SK-N-SH treated with all-trans-retinoic acid at 6 μM for 48 hours (cell line): Measurements from ENCODE around the gene HEPHL1.

Source experiments
- ATAC-seq: fragments of 200-7000 bp; cut with Tn5 transposase; 3 replicates; pipeline ENCODE4 v1.9.1; 2020; ENCODE audit warnings: mild to moderate bottlenecking, moderate library complexity
- ARNTL ChIP-seq: fragments of 450-650 bp; formaldehyde crosslinking; IDR thresholded peaks from 2 replicates; pipeline ENCODE4 v1.5.0; 2020; ENCODE audit warnings: low read depth, mild to moderate bottlenecking, moderate library complexity, borderline replicate concordance
- BACH2 ChIP-seq: fragments of 250-450 bp; sonication (Bioruptor Pico); IDR thresholded peaks from 2 replicates; pipeline ENCODE4 v1.9.0; 2021; ENCODE audit warnings: mild to moderate bottlenecking, borderline replicate concordance
- CREB5 ChIP-seq: fragments of 250-450 bp; sonication (Bioruptor Pico); IDR thresholded peaks from 2 replicates; pipeline ENCODE4 v1.5.1; 2020; ENCODE audit warnings: low read depth, mild to moderate bottlenecking, moderate library complexity
- CSDC2 ChIP-seq: fragments of 250-450 bp; sonication (Bioruptor Pico); IDR thresholded peaks from 2 replicates; pipeline ENCODE4 v1.5.0; 2020; ENCODE audit warnings: mild to moderate bottlenecking, moderate library complexity
- ESRRG ChIP-seq: fragments of 250-450 bp; sonication (Bioruptor Pico); IDR thresholded peaks from 2 replicates; pipeline ENCODE4 v1.6.1; 2021; ENCODE audit warnings: mild to moderate bottlenecking
- GLIS3 ChIP-seq: fragments of 250-450 bp; sonication (Bioruptor Pico); IDR thresholded peaks from 2 replicates; pipeline ENCODE4 v1.5.0; 2020; ENCODE audit warnings: mild to moderate bottlenecking, moderate library complexity
- ISL1 ChIP-seq: fragments of 250-450 bp; sonication (Bioruptor Pico); IDR thresholded peaks from 2 replicates; pipeline ENCODE4 v2.1.2; 2022; ENCODE audit warnings: mild to moderate bottlenecking, moderate library complexity
- OSR1 ChIP-seq: fragments of 250-450 bp; sonication (Bioruptor Pico); IDR thresholded peaks from 2 replicates; pipeline ENCODE4 v1.8.0; 2022; ENCODE audit warnings: moderate library complexity, mild to moderate bottlenecking, inconsistent platforms
- PPARA ChIP-seq: fragments of 250-450 bp; sonication (Bioruptor Pico); IDR thresholded peaks from 2 replicates; pipeline ENCODE4 v1.5.0; 2020; ENCODE audit warnings: mild to moderate bottlenecking, borderline replicate concordance
- RARB ChIP-seq: fragments of 250-450 bp; sonication (Bioruptor Pico); IDR thresholded peaks from 2 replicates; pipeline ENCODE4 v1.8.0; 2021; ENCODE audit warnings: mild to moderate bottlenecking, moderate library complexity
- SNAI2 ChIP-seq: fragments of 250-450 bp; sonication (Bioruptor Pico); IDR thresholded peaks from 2 replicates; pipeline ENCODE4 v1.5.0; 2020; ENCODE audit warnings: mild to moderate bottlenecking, moderate library complexity
- TSHZ2 ChIP-seq: fragments of 250-450 bp; sonication (Bioruptor Pico); IDR thresholded peaks from 2 replicates; pipeline ENCODE4 v1.5.0; 2020; ENCODE audit warnings: mild to moderate bottlenecking, moderate library complexity
- ZC3H10 ChIP-seq: fragments of 250-450 bp; sonication (Bioruptor Pico); IDR thresholded peaks from 2 replicates; pipeline ENCODE4 v1.5.1; 2021; ENCODE audit warnings: mild to moderate bottlenecking, moderate library complexity
- ZFP3 ChIP-seq: fragments of 250-450 bp; sonication (Bioruptor Pico); IDR thresholded peaks from 2 replicates; pipeline ENCODE4 v1.5.0; 2020; ENCODE audit warnings: mild to moderate bottlenecking, moderate library complexity
- ZFP30 ChIP-seq: fragments of 450-650 bp; formaldehyde crosslinking; IDR thresholded peaks from 2 replicates; pipeline ENCODE4 v1.5.0; 2022; ENCODE audit warnings: mild to moderate bottlenecking, moderate library complexity
- ZNF565 ChIP-seq: fragments of 450-650 bp; formaldehyde crosslinking; conservative IDR thresholded peaks from 2 replicates; pipeline ENCODE4 v1.5.0; 2020; ENCODE audit warnings: low read depth, mild to moderate bottlenecking, moderate library complexity
- ZNF8 ChIP-seq: fragments of 450-650 bp; formaldehyde crosslinking; IDR thresholded peaks from 2 replicates; pipeline ENCODE4 v1.5.0; 2020; ENCODE audit warnings: mild to moderate bottlenecking, moderate library complexity
- TF ChIP-seq, protein P1 (sequence below): fragments of 250-450 bp; sonication (Bioruptor Pico); IDR thresholded peaks from 2 replicates; pipeline ENCODE4 v1.8.0; 2021; ENCODE audit warnings: low read depth, mild to moderate bottlenecking, moderate library complexity, borderline replicate concordance
- TF ChIP-seq, protein P2 (sequence below): fragments of 250-450 bp; sonication (Bioruptor Pico); IDR thresholded peaks from 2 replicates; pipeline ENCODE4 v1.8.0; 2020; ENCODE audit warnings: mild to moderate bottlenecking, moderate library complexity, borderline replicate concordance
- TF ChIP-seq, protein P3 (sequence below): fragments of 250-450 bp; sonication (Bioruptor Pico); IDR thresholded peaks from 2 replicates; pipeline ENCODE4 v1.5.1; 2021; ENCODE audit warnings: mild to moderate bottlenecking, moderate library complexity

The HEPHL1 gene

DNA sequence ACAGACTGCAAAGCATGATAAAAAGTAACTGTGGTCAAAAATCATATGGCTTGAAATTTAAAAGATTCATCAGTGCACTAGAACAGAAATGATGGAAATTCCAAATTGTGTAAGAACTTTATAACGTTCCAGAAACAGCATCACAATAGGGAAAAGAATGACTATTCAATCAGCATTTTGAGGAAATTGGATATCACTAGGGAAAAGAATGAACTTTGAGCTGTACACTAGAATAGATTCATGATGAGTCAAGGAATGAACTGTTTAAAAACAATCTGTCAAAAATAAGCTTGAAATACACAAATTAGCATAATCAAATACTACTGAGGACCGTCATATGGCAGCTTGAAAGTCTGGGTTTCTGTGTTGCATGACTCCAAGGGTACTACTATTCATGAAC, 20.5 kb upstream of the HEPHL1 start (continued):
- TF ChIP-seq TSHZ2 (CRISPR knock-in tag) (no peak), ZNF565 (CRISPR knock-in tag) (no peak), ZFP30 (no peak), ZFP3 (CRISPR knock-in tag) (no peak), CSDC2 (CRISPR knock-in tag) (no peak), ISL1 (no peak)
- TF ChIP-seq, protein P1, sequence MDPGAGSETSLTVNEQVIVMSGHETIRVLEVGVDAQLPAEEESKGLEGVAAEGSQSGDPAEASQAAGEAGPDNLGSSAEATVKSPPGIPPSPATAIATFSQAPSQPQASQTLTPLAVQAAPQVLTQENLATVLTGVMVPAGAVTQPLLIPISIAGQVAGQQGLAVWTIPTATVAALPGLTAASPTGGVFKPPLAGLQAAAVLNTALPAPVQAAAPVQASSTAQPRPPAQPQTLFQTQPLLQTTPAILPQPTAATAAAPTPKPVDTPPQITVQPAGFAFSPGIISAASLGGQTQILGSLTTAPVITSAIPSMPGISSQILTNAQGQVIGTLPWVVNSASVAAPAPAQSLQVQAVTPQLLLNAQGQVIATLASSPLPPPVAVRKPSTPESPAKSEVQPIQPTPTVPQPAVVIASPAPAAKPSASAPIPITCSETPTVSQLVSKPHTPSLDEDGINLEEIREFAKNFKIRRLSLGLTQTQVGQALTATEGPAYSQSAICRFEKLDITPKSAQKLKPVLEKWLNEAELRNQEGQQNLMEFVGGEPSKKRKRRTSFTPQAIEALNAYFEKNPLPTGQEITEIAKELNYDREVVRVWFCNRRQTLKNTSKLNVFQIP: no peak
- TF ChIP-seq, protein P2, sequence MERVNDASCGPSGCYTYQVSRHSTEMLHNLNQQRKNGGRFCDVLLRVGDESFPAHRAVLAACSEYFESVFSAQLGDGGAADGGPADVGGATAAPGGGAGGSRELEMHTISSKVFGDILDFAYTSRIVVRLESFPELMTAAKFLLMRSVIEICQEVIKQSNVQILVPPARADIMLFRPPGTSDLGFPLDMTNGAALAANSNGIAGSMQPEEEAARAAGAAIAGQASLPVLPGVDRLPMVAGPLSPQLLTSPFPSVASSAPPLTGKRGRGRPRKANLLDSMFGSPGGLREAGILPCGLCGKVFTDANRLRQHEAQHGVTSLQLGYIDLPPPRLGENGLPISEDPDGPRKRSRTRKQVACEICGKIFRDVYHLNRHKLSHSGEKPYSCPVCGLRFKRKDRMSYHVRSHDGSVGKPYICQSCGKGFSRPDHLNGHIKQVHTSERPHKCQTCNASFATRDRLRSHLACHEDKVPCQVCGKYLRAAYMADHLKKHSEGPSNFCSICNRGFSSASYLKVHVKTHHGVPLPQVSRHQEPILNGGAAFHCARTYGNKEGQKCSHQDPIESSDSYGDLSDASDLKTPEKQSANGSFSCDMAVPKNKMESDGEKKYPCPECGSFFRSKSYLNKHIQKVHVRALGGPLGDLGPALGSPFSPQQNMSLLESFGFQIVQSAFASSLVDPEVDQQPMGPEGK (CRISPR knock-in tag): no peak

DNA sequence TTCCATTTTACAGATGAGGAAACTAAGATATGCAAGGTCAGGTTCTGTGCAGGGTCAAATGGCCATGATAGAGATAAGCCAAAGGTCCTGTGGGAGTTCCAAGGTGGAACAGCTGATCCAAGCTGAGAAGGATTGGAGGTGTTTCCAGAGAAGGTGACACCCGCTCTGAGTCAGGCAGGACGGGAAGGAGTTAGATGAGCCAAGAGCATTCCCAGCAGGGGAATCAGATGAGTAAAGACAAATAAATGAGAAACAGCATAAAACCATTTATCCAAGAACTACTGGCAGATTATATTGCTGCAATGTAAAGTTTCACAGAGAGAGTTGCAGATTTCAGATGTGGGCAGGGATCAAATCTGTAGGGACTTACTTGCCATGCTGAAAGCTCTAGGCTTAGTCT, 18.9 kb upstream of the HEPHL1 start:
- ATAC-seq: no peak
- TF ChIP-seq TSHZ2 (CRISPR knock-in tag) (no peak), ISL1 (no peak), ZC3H10 (CRISPR knock-in tag) (no peak), ZFP30 (no peak), RARB (CRISPR knock-in tag) (no peak), PPARA (CRISPR knock-in tag) (no peak), ESRRG (CRISPR knock-in tag) (no peak), ZNF8 (CRISPR knock-in tag) (no peak), ZFP3 (CRISPR knock-in tag) (no peak), GLIS3 (CRISPR knock-in tag) (no peak), ZNF565 (CRISPR knock-in tag) (no peak), ARNTL (CRISPR knock-in tag) (no peak), CREB5 (CRISPR knock-in tag) (no peak), OSR1 (CRISPR knock-in tag) (no peak), SNAI2 (CRISPR knock-in tag) (no peak), BACH2 (no peak)
- TF ChIP-seq, protein P2 (CRISPR knock-in tag): no peak
- TF ChIP-seq, protein P3, sequence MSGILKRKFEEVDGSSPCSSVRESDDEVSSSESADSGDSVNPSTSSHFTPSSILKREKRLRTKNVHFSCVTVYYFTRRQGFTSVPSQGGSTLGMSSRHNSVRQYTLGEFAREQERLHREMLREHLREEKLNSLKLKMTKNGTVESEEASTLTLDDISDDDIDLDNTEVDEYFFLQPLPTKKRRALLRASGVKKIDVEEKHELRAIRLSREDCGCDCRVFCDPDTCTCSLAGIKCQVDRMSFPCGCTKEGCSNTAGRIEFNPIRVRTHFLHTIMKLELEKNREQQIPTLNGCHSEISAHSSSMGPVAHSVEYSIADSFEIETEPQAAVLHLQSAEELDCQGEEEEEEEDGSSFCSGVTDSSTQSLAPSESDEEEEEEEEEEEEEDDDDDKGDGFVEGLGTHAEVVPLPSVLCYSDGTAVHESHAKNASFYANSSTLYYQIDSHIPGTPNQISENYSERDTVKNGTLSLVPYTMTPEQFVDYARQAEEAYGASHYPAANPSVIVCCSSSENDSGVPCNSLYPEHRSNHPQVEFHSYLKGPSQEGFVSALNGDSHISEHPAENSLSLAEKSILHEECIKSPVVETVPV (CRISPR knock-in tag): no peak
